HEK293 (cell line): ENCODE data around the gene NFATC3.

Experiments used
- CTCF ChIA-PET: fragments of 350-600 bp; formaldehyde crosslinking; extraction: SDS; loops from one replicate; lab custom pipeline; 2021; ENCODE audit warnings: antibody characterized with exemption; lab: Yijun Ruan, JAX
- POLR2A ChIA-PET: fragments of 300-600 bp; formaldehyde crosslinking; extraction: SDS; loops from one replicate; lab custom pipeline; 2020; ENCODE audit warnings: antibody characterized with exemption, inconsistent platforms; lab: Yijun Ruan, JAX
- H3K27ac ChIP-seq: fragments of 200-500 bp; sonication (Bioruptor generic); 2 replicates; pipeline ENCODE4 v1.5.1; 2014; ENCODE audit warnings: low read depth, low read length, control low read depth, inconsistent platforms; ENCODE audit errors: extremely low read depth
- H3K36me3 ChIP-seq, 2 experiments: fragments of 200-500 bp in 1 of 2; sonication (Bioruptor generic) in 1 of 2; 1 replicate in 1 of 2; 2 replicates in 1 of 2; pipeline ENCODE4 v1.5.1; 2014 to 2017; ENCODE audit warnings: inconsistent platforms in 2 of 2, low read length in 2 of 2; ENCODE audit not compliant: control insufficient read depth in 2 of 2, insufficient read depth in 1 of 2
- H3K4me1 ChIP-seq: fragments of 200-500 bp; sonication (Bioruptor generic); 2 replicates; pipeline ENCODE4 v1.5.1; 2014; ENCODE audit warnings: mild to moderate bottlenecking, low read length, inconsistent platforms; ENCODE audit not compliant: control insufficient read depth, insufficient read depth
- H3K4me3 ChIP-seq: 2 replicates; pipeline ENCODE4 v1.5.1; 2011; ENCODE audit warnings: low read depth, mild to moderate bottlenecking, control low read depth, low read length, moderate library complexity
- H3K9me3 ChIP-seq: fragments of 200-500 bp; sonication (Bioruptor generic); 2 replicates; pipeline ENCODE4 v1.5.1; 2014; ENCODE audit warnings: low read depth, low read length, inconsistent platforms; ENCODE audit not compliant: control insufficient read depth, insufficient read depth
- GFI1B ChIP-seq: fragments of 450-650 bp; formaldehyde crosslinking; IDR thresholded peaks from 2 replicates; pipeline ENCODE4 v1.5.1; 2016; ENCODE audit warnings: missing biosample characterization, missing genetic modification characterization
- GLIS2 ChIP-seq: fragments of 450-650 bp; formaldehyde crosslinking; IDR thresholded peaks from 2 replicates; pipeline ENCODE4 v1.5.1; 2016; ENCODE audit warnings: missing biosample characterization, missing genetic modification characterization
- KLF17 ChIP-seq: fragments of 450-650 bp; formaldehyde crosslinking; IDR thresholded peaks from 2 replicates; pipeline ENCODE4 v1.5.1; 2016; ENCODE audit warnings: missing biosample characterization, missing genetic modification characterization
- MYNN ChIP-seq: fragments of 450-650 bp; formaldehyde crosslinking; IDR thresholded peaks from 2 replicates; pipeline ENCODE4 v1.5.1; 2016; ENCODE audit warnings: missing biosample characterization, missing genetic modification characterization, borderline replicate concordance
- MZF1 ChIP-seq: fragments of 450-650 bp; formaldehyde crosslinking; IDR thresholded peaks from 2 replicates; pipeline ENCODE4 v1.5.1; 2017; ENCODE audit warnings: missing biosample characterization, missing genetic modification characterization, borderline replicate concordance
- REPIN1 ChIP-seq: fragments of 450-650 bp; formaldehyde crosslinking; IDR thresholded peaks from 2 replicates; pipeline ENCODE4 v1.5.1; 2017; ENCODE audit warnings: missing biosample characterization, missing genetic modification characterization, low read depth
- REST ChIP-seq: fragments of 450-650 bp; formaldehyde crosslinking; IDR thresholded peaks from 2 replicates; pipeline ENCODE4 v1.5.1; 2016; ENCODE audit warnings: missing biosample characterization, missing genetic modification characterization
- SCRT1 ChIP-seq: fragments of 450-650 bp; formaldehyde crosslinking; IDR thresholded peaks from 2 replicates; pipeline ENCODE4 v1.5.1; 2016; ENCODE audit warnings: missing biosample characterization, missing genetic modification characterization, borderline replicate concordance
- ZNF132 ChIP-seq: fragments of 450-650 bp; formaldehyde crosslinking; IDR thresholded peaks from 2 replicates; pipeline ENCODE4 v1.5.1; 2017; ENCODE audit warnings: missing biosample characterization, missing genetic modification characterization, borderline replicate concordance
- ZNF148 ChIP-seq: fragments of 450-650 bp; formaldehyde crosslinking; IDR thresholded peaks from 2 replicates; pipeline ENCODE4 v1.5.0; 2017; ENCODE audit warnings: missing biosample characterization, missing genetic modification characterization, borderline replicate concordance
- ZNF157 ChIP-seq: fragments of 450-650 bp; formaldehyde crosslinking; IDR thresholded peaks from 2 replicates; pipeline ENCODE4 v1.5.1; 2016; ENCODE audit warnings: missing biosample characterization, missing genetic modification characterization
- ZNF16 ChIP-seq: fragments of 450-650 bp; formaldehyde crosslinking; IDR thresholded peaks from 2 replicates; pipeline ENCODE4 v1.5.1; 2016; ENCODE audit warnings: low read depth, missing biosample characterization, missing genetic modification characterization
- ZNF184 ChIP-seq: fragments of 450-650 bp; IDR thresholded peaks from 2 replicates; pipeline ENCODE4 v1.5.1; 2018; ENCODE audit warnings: missing biosample characterization, mild to moderate bottlenecking, missing genetic modification characterization
- ZNF280C ChIP-seq: fragments of 450-650 bp; formaldehyde crosslinking; IDR thresholded peaks from 2 replicates; pipeline ENCODE4 v1.5.1; 2016; ENCODE audit warnings: missing biosample characterization, missing genetic modification characterization
- ZNF335 ChIP-seq: fragments of 450-650 bp; formaldehyde crosslinking; conservative IDR thresholded peaks from 2 replicates; pipeline ENCODE4 v1.5.1; 2016; ENCODE audit warnings: missing biosample characterization, missing genetic modification characterization
- ZNF37A ChIP-seq: fragments of 450-650 bp; IDR thresholded peaks from 2 replicates; pipeline ENCODE4 v1.5.1; 2018; ENCODE audit warnings: missing biosample characterization, missing genetic modification characterization
- ZNF433 ChIP-seq: fragments of 450-650 bp; formaldehyde crosslinking; IDR thresholded peaks from 2 replicates; pipeline ENCODE4 v1.5.1; 2016; ENCODE audit warnings: missing biosample characterization, missing genetic modification characterization, low read depth
- ZNF514 ChIP-seq: fragments of 450-650 bp; formaldehyde crosslinking; IDR thresholded peaks from 2 replicates; pipeline ENCODE4 v1.5.1; 2016; ENCODE audit warnings: missing biosample characterization, missing genetic modification characterization
- ZNF596 ChIP-seq: fragments of 450-650 bp; IDR thresholded peaks from 2 replicates; pipeline ENCODE4 v1.5.0; 2018; ENCODE audit warnings: missing biosample characterization, mild to moderate bottlenecking, missing genetic modification characterization, moderate library complexity
- ZNF792 ChIP-seq: fragments of 450-650 bp; formaldehyde crosslinking; IDR thresholded peaks from 2 replicates; pipeline ENCODE4 v1.5.1; 2016; ENCODE audit warnings: missing biosample characterization, missing genetic modification characterization
- ZNF830 ChIP-seq: fragments of 450-650 bp; IDR thresholded peaks from 2 replicates; pipeline ENCODE4 v1.5.0; 2018; ENCODE audit warnings: missing biosample characterization, missing genetic modification characterization, low read depth, mild to moderate bottlenecking, moderate library complexity
- ZSCAN16 ChIP-seq: fragments of 450-650 bp; formaldehyde crosslinking; IDR thresholded peaks from 2 replicates; pipeline ENCODE4 v1.5.1; 2016; ENCODE audit warnings: missing biosample characterization, missing genetic modification characterization

Gene NFATC3

GRCh38 chr16:68179196-68179795 is 94.1 kb downstream of the NFATC3 start:
- no peak overlapping the region for H3K4me3 ChIP-seq
- ChIA-PET POLR2A (interaction anchor here (0.5 kb wide), 1 partner anchor 27 kb away, joined by 4 read pairs; no protein-coding TSS in a partner anchor), CTCF (interaction anchor here (1.2 to 1.4 kb wide), 2 partner anchors 58 to 86 kb away, joined by 3 read pairs; no protein-coding TSS in a partner anchor)
- H3K4me1 ChIP-seq: no peaks in the 10 kb centered on the region
- H3K9me3 ChIP-seq: no peaks in the 10 kb centered on the region
- H3K27ac ChIP-seq: no peak overlapping the region
- TF ChIP-seq MZF1 (no peak), ZNF433 (tag by site-specific recombination) (no peak), MYNN (tag by site-specific recombination) (no peak), GFI1B (tag by site-specific recombination) (no peak), GLIS2 (tag by site-specific recombination) (no peak), ZNF132 (no peak), ZNF596 (tag by site-specific recombination) (no peak), SCRT1 (tag by site-specific recombination) (no peak)
- H3K36me3 ChIP-seq: peaks cover 4 to 51% of the 10 kb centered on the region in 2 experiments; a peak in 2 of 3 replicates

- TF ChIP-seq ZNF157 (tag by site-specific recombination) (no peak), ZNF280C (no peak), ZNF792 (no peak), ZSCAN16 (tag by site-specific recombination) (no peak), ZNF184 (no peak), ZNF335 (no peak), ZNF514 (tag by site-specific recombination) (no peak)
- TF ChIP-seq, all 188 proteins: peak for 0
- H3K9me3 ChIP-seq: no peaks in the 10 kb centered on the region
- POLR2A ChIA-PET: no interaction called here
- H3K27ac ChIP-seq: no peak overlapping the region
- no peaks in the 10 kb centered on the region for H3K4me1 ChIP-seq
- CTCF ChIA-PET: interaction anchor here (1.4 kb wide), 1 partner anchor 86 kb away, joined by 3 read pairs; no protein-coding TSS in a partner anchor
- H3K4me3 ChIP-seq: no peak overlapping the region
- peaks cover 4 to 50% of the 10 kb centered on the region in 2 experiments; a peak in 2 of 3 replicates for H3K36me3 ChIP-seq
These were observed 94.7 kb downstream of the NFATC3 start for GRCh38 chr16:68179855-68180254.

GRCh38 chr16:68183046-68183445 is 97.9 kb downstream of the NFATC3 start:
- Histone ChIP-seq H3K27ac (no peak overlapping the region), H3K9me3 (no peaks in the 10 kb centered on the region), H3K36me3 (peaks cover 0 to 65% of the 10 kb centered on the region in 2 experiments; a peak in 2 of 3 replicates), H3K4me1 (no peaks in the 10 kb centered on the region), H3K4me3 (no peak overlapping the region)
- CTCF ChIA-PET: no interaction called here
- POLR2A ChIA-PET: no interaction called here
- TF ChIP-seq ZNF16 (tag by site-specific recombination) (no peak), ZNF37A (tag by site-specific recombination) (no peak), ZNF830 (tag by site-specific recombination) (no peak), REPIN1 (tag by site-specific recombination) (no peak), REST (tag by site-specific recombination) (no peak), ZNF148 (tag by site-specific recombination) (no peak), KLF17 (tag by site-specific recombination) (no peak)
